ENCODE measurements around the gene CHM. TPM values are rescaled to one million over a fixed set of nuclear protein-coding genes. Genes with fewer than 3 reads are reported as not detected.
A peak's percentile ranks its signal among the peaks of the same experiment; 100 is the strongest.

Gene CHM
- polyA plus RNA-seq, 3 donors: 6.0 to 7.7 (median 6.6) TPM

DNA sequence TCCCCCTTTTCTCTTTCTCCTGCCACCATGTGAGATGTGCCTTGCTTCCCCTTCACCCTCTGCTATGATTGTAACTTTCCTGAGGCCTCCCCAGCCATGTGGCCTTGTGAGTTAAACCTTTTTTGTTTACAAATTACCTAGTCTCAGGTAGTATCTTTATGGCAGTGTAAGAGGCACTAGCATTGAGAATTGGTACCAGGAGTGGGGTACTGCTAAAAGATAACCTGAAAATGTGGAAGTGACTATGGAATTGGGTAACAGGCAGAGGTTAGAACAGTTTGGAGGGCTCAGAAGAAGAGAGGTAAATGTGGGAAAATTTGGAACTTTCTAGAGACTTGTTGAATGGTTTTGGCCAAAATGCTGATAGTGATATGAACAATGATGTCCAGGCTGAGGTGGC lies 182.0 kb downstream of the CHM start:
- Histone ChIP-seq H3K4me2 (replicated peaks; ENCODE audit: extremely low read depth, low read length, poor library complexity, severe bottlenecking) (no peak overlapping the region), H3K4me3 (replicated peaks in 1 of 3; ENCODE audit: low read depth in 2 of 3, low read length in 3 of 3) (no peak overlapping the region), H3K9ac (ENCODE audit: insufficient read depth, low read length, poor library complexity, severe bottlenecking) (no peak overlapping the region), H3K4me1 (ENCODE audit: control insufficient read depth in 1 of 2, insufficient read depth in 2 of 2, low read length in 2 of 2) (no peaks in the 10 kb centered on the region), H3K27me3 (ENCODE audit: control insufficient read depth in 2 of 2, insufficient read depth in 2 of 2, low read length in 2 of 2) (no peaks in the 10 kb centered on the region), H3K79me2 (ENCODE audit: insufficient read depth, low read length) (no peaks in the 10 kb centered on the region), H3K36me3 (replicated peaks in 1 of 2; ENCODE audit: control insufficient read depth in 1 of 2, insufficient read depth in 2 of 2, low read length in 2 of 2) (peaks cover 7 to 47% of the 10 kb centered on the region in 2 donors), H3K27ac (ENCODE audit: low read depth in 1 of 2, low read length in 2 of 2) (no peak overlapping the region), H4K20me1 (ENCODE audit: insufficient read depth, low read length) (no peaks in the 10 kb centered on the region), H3K9me3 (replicated peaks in 1 of 2; ENCODE audit: control insufficient read depth in 1 of 2, insufficient read depth in 1 of 2, low read length in 2 of 2) (peaks cover 7 to 9% of the 10 kb centered on the region in 2 donors), H2AFZ (ENCODE audit: insufficient read depth, low read depth, low read length, poor library complexity, severe bottlenecking) (no peak overlapping the region)
- Mint-ChIP-seq H3K4me3 (no peak overlapping the region), H3K4me1 (no peaks in the 10 kb centered on the region), H3K9me3 (peaks cover 10 to 21% (median 17%) of the 10 kb centered on the region in 7 donors), H3K27me3 (ENCODE audit: low read depth in 3 of 3) (no peaks in the 10 kb centered on the region), H3K27ac (peak overlapping the region in 1 of 7 donors; percentile 31), H3K36me3 (peaks cover 36 to 40% of the 10 kb centered on the region in 2 donors)
- no peak for DNase-seq
- intact Hi-C loops (cut with micrococcal nuclease): no loop called here
- TF ChIP-seq, protein P1, sequence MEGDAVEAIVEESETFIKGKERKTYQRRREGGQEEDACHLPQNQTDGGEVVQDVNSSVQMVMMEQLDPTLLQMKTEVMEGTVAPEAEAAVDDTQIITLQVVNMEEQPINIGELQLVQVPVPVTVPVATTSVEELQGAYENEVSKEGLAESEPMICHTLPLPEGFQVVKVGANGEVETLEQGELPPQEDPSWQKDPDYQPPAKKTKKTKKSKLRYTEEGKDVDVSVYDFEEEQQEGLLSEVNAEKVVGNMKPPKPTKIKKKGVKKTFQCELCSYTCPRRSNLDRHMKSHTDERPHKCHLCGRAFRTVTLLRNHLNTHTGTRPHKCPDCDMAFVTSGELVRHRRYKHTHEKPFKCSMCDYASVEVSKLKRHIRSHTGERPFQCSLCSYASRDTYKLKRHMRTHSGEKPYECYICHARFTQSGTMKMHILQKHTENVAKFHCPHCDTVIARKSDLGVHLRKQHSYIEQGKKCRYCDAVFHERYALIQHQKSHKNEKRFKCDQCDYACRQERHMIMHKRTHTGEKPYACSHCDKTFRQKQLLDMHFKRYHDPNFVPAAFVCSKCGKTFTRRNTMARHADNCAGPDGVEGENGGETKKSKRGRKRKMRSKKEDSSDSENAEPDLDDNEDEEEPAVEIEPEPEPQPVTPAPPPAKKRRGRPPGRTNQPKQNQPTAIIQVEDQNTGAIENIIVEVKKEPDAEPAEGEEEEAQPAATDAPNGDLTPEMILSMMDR (IDR thresholded peaks at IDR 0.05): no peak

DNA sequence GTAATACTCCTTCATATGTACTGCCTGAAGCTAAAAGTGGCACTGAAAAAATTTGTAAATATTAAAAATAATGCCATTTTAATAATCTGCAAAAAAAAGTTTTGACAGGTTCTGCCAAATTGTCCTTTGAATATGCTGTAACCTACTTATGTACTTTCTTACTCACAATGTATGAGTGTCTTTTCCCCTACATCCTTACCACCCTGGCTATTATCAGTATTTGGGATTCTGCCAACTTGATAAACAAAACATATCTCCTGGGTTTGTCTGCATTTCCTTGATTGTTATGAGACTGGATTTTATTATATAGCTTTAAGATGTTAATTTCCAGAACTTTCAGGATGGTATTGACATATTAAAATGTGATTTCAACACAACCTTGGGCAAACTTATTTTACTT lies 187.9 kb downstream of the CHM start:
- peaks cover 0 to 3% of the 10 kb centered on the region in 2 donors for H3K36me3 ChIP-seq (replicated peaks in 1 of 2; ENCODE audit: control insufficient read depth in 1 of 2, insufficient read depth in 2 of 2, low read length in 2 of 2)
- H3K4me1 ChIP-seq (ENCODE audit: control insufficient read depth in 1 of 2, insufficient read depth in 2 of 2, low read length in 2 of 2): no peaks in the 10 kb centered on the region
- Mint-ChIP-seq H3K27me3 (ENCODE audit: low read depth in 3 of 3) (peaks cover 0 to 1% (median 0%) of the 10 kb centered on the region in 3 donors), H3K27ac (no peak overlapping the region), H3K4me3 (no peak overlapping the region), H3K4me1 (no peaks in the 10 kb centered on the region), H3K36me3 (peaks cover 2 to 4% of the 10 kb centered on the region in 2 donors), H3K9me3 (no peaks in the 10 kb centered on the region)
- no peaks in the 10 kb centered on the region for H4K20me1 ChIP-seq (ENCODE audit: insufficient read depth, low read length)
- no peaks in the 10 kb centered on the region for H3K79me2 ChIP-seq (ENCODE audit: insufficient read depth, low read length)
- H2AFZ ChIP-seq (ENCODE audit: insufficient read depth, low read depth, low read length, poor library complexity, severe bottlenecking): no peak overlapping the region
- TF ChIP-seq, protein P1 (IDR thresholded peaks at IDR 0.05): no peak
- intact Hi-C loops (cut with micrococcal nuclease): no loop called here
- H3K27me3 ChIP-seq (ENCODE audit: control insufficient read depth in 2 of 2, insufficient read depth in 2 of 2, low read length in 2 of 2): no peaks in the 10 kb centered on the region
- no peak overlapping the region for H3K9ac ChIP-seq (ENCODE audit: insufficient read depth, low read length, poor library complexity, severe bottlenecking)
- no peak overlapping the region for H3K27ac ChIP-seq (ENCODE audit: low read depth in 1 of 2, low read length in 2 of 2)
- DNase-seq: no peak
- no peak overlapping the region for H3K4me3 ChIP-seq (replicated peaks in 1 of 3; ENCODE audit: low read depth in 2 of 3, low read length in 3 of 3)
- no peak overlapping the region for H3K4me2 ChIP-seq (replicated peaks; ENCODE audit: extremely low read depth, low read length, poor library complexity, severe bottlenecking)
- H3K9me3 ChIP-seq (replicated peaks in 1 of 2; ENCODE audit: control insufficient read depth in 1 of 2, insufficient read depth in 1 of 2, low read length in 2 of 2): no peaks in the 10 kb centered on the region

Measured in CD14-positive monocyte (primary cell).